Melanocyte of skin (primary cell): Measurements from ENCODE around the gene PIP4K2B. TPM values are rescaled to one million over a fixed set of nuclear protein-coding genes. Genes with fewer than 3 reads are reported as not detected.

Source experiments
- small RNA-seq, 2 donors: library from RNA; depleted of rRNA; stranded (forward); fragments of <200 nt; gene quantifications; one replicate each; pipeline ENCODE3, GENCODE V24; 2012
- total RNA-seq, 2 donors: library from RNA; depleted of rRNA; stranded (reverse); fragments of >200 nt; gene quantifications; 2 replicates each; pipeline ENCODE4 v1.2.3, GENCODE V29; 2012

Gene PIP4K2B
- total RNA-seq = 100 to 1,000 TPM in 1 of 2 donors, 10 to 100 TPM in 1; 86.9 to 115 TPM

GRCh38 chr17:38799501-38800236, at the start of gene PIP4K2B:
Gene PIP4K2B, minus strand, starts transcription at chr17:38799556. Its CDS starts 132 bp downstream, at chr17:38799424.

GRCh38 chr17:38824899-38825761, 25.8 kb upstream of the PIP4K2B start, which contains the start of gene CWC25:
Gene CWC25, minus strand, starts transcription at chr17:38825321. Its CDS starts 138 bp downstream, at chr17:38825183.

DNA sequence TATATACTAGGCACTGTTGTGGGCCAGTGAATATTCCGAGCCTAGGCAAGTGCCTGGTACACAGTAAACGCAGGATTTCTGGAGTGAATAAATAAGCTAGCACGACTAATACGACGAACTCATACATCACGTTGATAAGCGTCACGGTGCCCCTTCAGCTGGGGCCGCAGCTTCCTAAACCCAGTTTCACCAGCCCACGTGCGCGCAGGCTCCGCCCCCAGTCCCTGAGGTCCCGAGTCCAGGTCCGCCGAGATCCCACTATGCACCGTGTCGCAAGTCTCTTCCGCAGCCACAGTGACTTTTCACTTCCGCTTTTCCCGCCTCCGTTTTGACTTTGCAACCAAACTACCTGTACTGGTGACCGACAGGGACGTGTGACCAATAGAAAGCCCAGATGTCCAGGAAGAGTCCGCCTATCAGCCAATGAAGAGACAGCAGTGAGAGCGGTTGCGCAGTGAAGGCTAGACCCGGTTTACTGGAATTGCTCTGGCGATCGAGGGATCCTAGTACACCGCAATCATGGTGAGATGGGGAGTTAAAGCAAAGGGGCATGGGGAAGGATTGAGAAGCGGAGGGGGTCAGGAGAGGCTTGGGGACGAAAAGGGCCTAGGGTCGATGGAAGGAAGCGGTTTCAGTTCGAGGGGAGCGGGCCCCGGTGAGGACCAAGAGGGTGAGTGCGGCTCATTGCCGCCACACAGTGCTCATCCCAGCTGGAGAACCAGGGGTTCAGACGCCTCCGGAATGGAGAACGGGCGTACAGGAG, 46.9 kb downstream of the PIP4K2B start, which contains the start of gene PSMB3:
PSMB3 (plus strand) TSS at position 434 of the 763 bp plus-strand sequence; CDS start at position 520, 86 bp downstream.

DNA sequence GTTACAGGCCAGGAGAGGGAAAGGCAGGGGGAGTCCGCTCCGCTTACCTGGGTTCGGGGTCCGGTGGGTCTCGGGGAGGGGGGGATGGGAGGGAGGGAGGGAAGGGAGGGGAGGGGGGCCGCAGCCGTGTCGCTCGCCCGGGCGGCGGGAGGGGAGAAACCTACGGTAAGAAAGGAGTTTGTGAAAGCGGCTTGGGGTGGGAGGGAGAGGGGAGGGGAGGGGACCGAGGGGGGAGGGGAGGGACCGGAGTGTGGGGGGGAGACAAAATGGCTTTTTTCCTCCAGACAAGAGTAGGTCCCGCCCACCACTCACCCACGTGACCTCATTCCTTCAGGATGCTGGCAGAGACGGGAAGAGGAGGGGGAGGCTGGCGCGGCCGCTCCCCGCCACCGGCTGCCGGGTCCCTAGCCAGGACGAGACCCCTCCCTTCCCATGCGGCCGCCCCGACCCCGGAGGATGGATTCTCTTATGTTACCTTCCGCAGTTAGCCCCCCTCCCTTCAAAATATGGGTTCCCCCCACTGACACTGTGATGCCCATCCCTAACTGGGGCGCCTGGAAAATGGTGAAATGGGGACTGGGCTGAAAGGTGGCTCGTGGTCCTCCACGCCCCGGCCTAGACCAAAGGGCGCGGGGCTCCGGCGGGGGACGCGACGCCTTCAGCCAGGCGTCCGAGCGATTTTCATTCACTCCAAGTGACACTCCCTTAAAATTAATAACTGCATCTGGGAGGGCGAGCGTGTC, 51.0 kb downstream of the PIP4K2B start, which contains the start of gene PCGF2:
PCGF2 (minus strand) TSS at position 188 of the 743 bp plus-strand sequence. CDS start 7,934 bp downstream, outside the sequence.

GRCh38 chr17:38729886-38730525, 69.3 kb downstream of the PIP4K2B start, which contains the start of gene CISD3:
Gene CISD3, plus strand, starts transcription at chr17:38730341. Its CDS starts 18 bp downstream, at chr17:38730359.

Small RNA genes within 50 kb of the gene (small RNA-seq; reads per million reads assigned to genes)
- gene MIR4726 (0 reads per million in 2 donors), gene MIR4727 (0 reads per million in 2 donors), gene RNA5SP440 (0.47 to 1.6 reads per million in 2 donors), gene RNU6-866P (0 to 0.17 reads per million in 2 donors)

Other genes starting within 250 kb of the PIP4K2B start
- under 1 TPM; under 0.01 TPM for gene SRCIN1, start 193.6 kb downstream of the PIP4K2B start, total RNA-seq
- under 1 TPM; 0.67 to 0.69 TPM for gene EPOP, start 124.6 kb downstream of the PIP4K2B start, total RNA-seq
- 10 to 100 TPM; 15.0 to 22.4 TPM for gene MLLT6, start 94.3 kb downstream of the PIP4K2B start, total RNA-seq
- gene CISD3, start 69.2 kb downstream of the PIP4K2B start, total RNA-seq = 1 to 10 TPM; 3.8 to 4.0 TPM
- gene PCGF2, start 51.2 kb downstream of the PIP4K2B start, total RNA-seq = 1 to 10 TPM; 2.8 to 3.0 TPM
- gene PSMB3, start 46.8 kb downstream of the PIP4K2B start, total RNA-seq = 100 to 1,000 TPM; 395 to 474 TPM
- gene CWC25, start 25.8 kb upstream of the PIP4K2B start, total RNA-seq = 1 to 10 TPM; 5.5 to 7.7 TPM
- 100 to 1,000 TPM; 429 to 846 TPM for gene RPL23, start 54.2 kb upstream of the PIP4K2B start, total RNA-seq
- 100 to 1,000 TPM in 1 of 2 donors, 10 to 100 TPM in 1; 78.8 to 106 TPM for gene LASP1, start 70.5 kb upstream of the PIP4K2B start, total RNA-seq
- under 1 TPM in 1 of 2 donors, not detected in 1; under 0.01 TPM for gene FBXO47, start 167.8 kb upstream of the PIP4K2B start, total RNA-seq